Activated CD4-positive, alpha-beta T cell treated with anti-CD3 and anti-CD28 coated beads, Interleukin-2, amount 50 U/mL, for 24 hours (primary cell): ENCODE results near the gene RPL3.

Experiments used
- DNase-seq, 2 donors: peaks; one replicate each; pipeline ENCODE4 v3.0.0-alpha.2; 2020; ENCODE audit warnings: low read depth in 1 of 2, low spot score in 1 of 2

The RPL3 gene

GRCh38 chr22:39263626-39264348 lies 55.6 kb downstream of the RPL3 start:
- no peak for DNase-seq
